Measurements from ENCODE around the gene TMEM14B. TPM values are rescaled to one million over a fixed set of nuclear protein-coding genes. Genes with fewer than 3 reads are reported as not detected.

The TMEM14B gene
- total RNA-seq, 2 experiments from 2014 or later, result 78.3 to 83.6 TPM

DNA sequence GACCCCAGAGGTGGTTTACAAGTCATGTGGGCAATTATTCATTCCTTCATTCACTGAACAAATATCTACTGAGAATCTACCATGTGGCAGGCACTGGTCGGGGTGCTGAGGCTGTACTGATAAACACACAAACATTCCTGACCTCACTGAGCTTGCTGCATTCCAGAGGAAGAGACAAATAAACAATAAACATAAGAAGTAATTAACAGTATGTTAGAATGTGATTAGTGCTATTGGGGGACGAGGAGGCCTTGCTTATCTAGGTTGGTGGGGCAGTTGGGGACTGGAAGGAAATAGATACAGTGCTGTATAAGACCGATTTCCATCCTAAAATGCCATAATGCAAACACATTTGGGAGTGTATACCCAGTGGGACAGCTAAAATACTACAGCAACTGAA, 46.6 kb downstream of the TMEM14B start:
- no peak for DNase-seq
- POLR2A ChIA-PET, result no interaction called here
- CTCF ChIA-PET, result interaction anchor here (0.6 kb wide), 1 partner anchor 139 kb away, joined by 3 read pairs; no protein-coding TSS in a partner anchor
- no peaks in the 10 kb centered on the region for H3K9me3 Mint-ChIP-seq
- no peak overlapping the region for H3K27ac Mint-ChIP-seq
- H3K4me3 Mint-ChIP-seq, result no peak overlapping the region
- H3K27me3 Mint-ChIP-seq, result no peaks in the 10 kb centered on the region
- peaks cover 3% of the 10 kb centered on the region for H3K36me3 Mint-ChIP-seq (ENCODE audit: low read depth)
- H3K4me1 Mint-ChIP-seq, result no peaks in the 10 kb centered on the region

GRCh38 chr6:10800810-10801209, 53.2 kb downstream of the TMEM14B start:
- ChIA-PET POLR2A (no interaction called here), CTCF (interaction anchor here (0.9 kb wide), 1 partner anchor 290 kb away, joined by 5 read pairs; no protein-coding TSS in a partner anchor)
- H3K4me1 Mint-ChIP-seq, result no peaks in the 10 kb centered on the region
- no peaks in the 10 kb centered on the region for H3K36me3 Mint-ChIP-seq (ENCODE audit: low read depth)
- H3K27ac Mint-ChIP-seq, result no peak overlapping the region
- no peaks in the 10 kb centered on the region for H3K9me3 Mint-ChIP-seq
- H3K4me3 Mint-ChIP-seq, result no peak overlapping the region
- DNase-seq, result no peak
- no peaks in the 10 kb centered on the region for H3K27me3 Mint-ChIP-seq

DNA sequence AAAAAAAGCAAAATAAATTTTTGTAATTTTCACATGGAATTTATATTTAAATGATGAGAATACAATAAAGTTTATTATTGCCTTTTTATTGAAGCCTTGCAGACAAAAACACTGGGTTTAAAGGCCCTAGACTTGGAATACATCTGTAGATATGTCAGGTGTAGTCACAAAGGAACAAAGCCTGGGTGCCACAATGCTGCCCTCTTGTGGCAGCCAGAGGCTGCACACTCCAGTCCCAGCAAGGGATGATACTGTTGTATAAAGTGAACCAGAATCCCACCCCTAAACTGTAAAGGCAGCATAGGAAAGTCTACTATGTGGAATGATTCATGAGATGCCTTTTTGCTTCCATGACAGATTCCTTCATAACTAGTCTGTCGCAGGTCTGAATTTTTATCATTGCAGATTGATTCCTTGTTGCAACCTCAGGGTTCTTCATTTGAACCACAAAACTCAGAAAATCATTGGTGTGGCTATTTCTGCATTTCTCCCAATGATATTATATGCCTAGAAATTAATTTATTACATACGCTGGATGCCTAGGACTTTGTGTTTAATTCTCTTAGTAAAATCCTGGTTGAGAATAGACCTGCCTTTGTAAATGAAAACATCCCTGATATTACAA, 53.7 kb downstream of the TMEM14B start:
- POLR2A ChIA-PET, result no interaction called here
- no peaks in the 10 kb centered on the region for H3K27me3 Mint-ChIP-seq

More for the DNA sequence above, 53.7 kb downstream of the TMEM14B start:
- H3K4me1 Mint-ChIP-seq, result no peaks in the 10 kb centered on the region
- H3K4me3 Mint-ChIP-seq, result no peak overlapping the region
- H3K27ac Mint-ChIP-seq, result no peak overlapping the region
- no peaks in the 10 kb centered on the region for H3K9me3 Mint-ChIP-seq
- DNase-seq, result peak; percentile 71
- CTCF ChIA-PET, result interaction anchor here (0.8 to 0.9 kb wide), 2 partner anchors 55 to 291 kb away, joined by 3 to 5 read pairs; no protein-coding TSS in a partner anchor
- H3K36me3 Mint-ChIP-seq (ENCODE audit: low read depth), result no peaks in the 10 kb centered on the region

Other genes starting within 250 kb of the TMEM14B start
- 1 to 10 TPM; 5.0 to 5.5 TPM for gene GCNT2, start 226.5 kb upstream of the TMEM14B start, total RNA-seq
- 1 to 10 TPM; 1.1 to 1.9 TPM for gene C6orf52, start 53.2 kb upstream of the TMEM14B start, total RNA-seq
- 10 to 100 TPM; 13.4 to 15.1 TPM for gene PAK1IP1, start 52.8 kb upstream of the TMEM14B start, total RNA-seq
- gene TMEM14C, start 24.7 kb upstream of the TMEM14B start, total RNA-seq, result 10 to 100 TPM; 65.6 to 66.6 TPM
- gene MAK, start 90.7 kb downstream of the TMEM14B start, total RNA-seq, result under 1 TPM in 1 of 2 experiments, not detected in 1; 0.07 TPM
- gene GCM2, start 134.2 kb downstream of the TMEM14B start, total RNA-seq, result not detected
- gene SYCP2L, start 139.2 kb downstream of the TMEM14B start, total RNA-seq, result under 1 TPM; 0.25 to 0.37 TPM